ENCODE data around the gene C1orf53. TPM values are rescaled to one million over a fixed set of nuclear protein-coding genes. Genes with fewer than 3 reads are reported as not detected.
"Not testable (repeated sequence)": the region's sequence is repeated elsewhere in the genome, so short reads cannot be mapped to it uniquely, and the experiment has no call there.

The C1orf53 gene
- total and polyA plus RNA-seq, 8 donors: 1.5 to 8.9 (median 3.1) TPM

GRCh38 chr1:197942042-197942441 is 39.6 kb downstream of the C1orf53 start:
- Histone ChIP-seq H3K4me3 (no peak overlapping the region), H3K27ac (no peak overlapping the region), H3K9me3 (no peaks in the 10 kb centered on the region), H3K36me3 (no peaks in the 10 kb centered on the region), H3K27me3 (no peaks in the 10 kb centered on the region), H3K4me1 (no peaks in the 10 kb centered on the region)
- ATAC-seq: no peak
- no peak for DNase-seq
- intact Hi-C loops (cut with DNase I): no loop called here
- no peak for TF ChIP-seq CTCF (IDR thresholded peaks at IDR 0.05)

GRCh38 chr1:197944485-197944884 is 42.1 kb downstream of the C1orf53 start:
- Histone ChIP-seq H3K4me1 (no peaks in the 10 kb centered on the region), H3K36me3 (no peaks in the 10 kb centered on the region), H3K27me3 (no peaks in the 10 kb centered on the region), H3K9me3 (no peaks in the 10 kb centered on the region), H3K4me3 (no peak overlapping the region), H3K27ac (no peak overlapping the region)
- intact Hi-C loops (cut with DNase I): no loop called here
- ATAC-seq (no peak), DNase-seq (no peak)
- no peak for TF ChIP-seq CTCF (IDR thresholded peaks at IDR 0.05)

- Histone ChIP-seq H3K4me3 (no peak overlapping the region), H3K4me1 (no peaks in the 10 kb centered on the region), H3K36me3 (no peaks in the 10 kb centered on the region), H3K27ac (no peak overlapping the region), H3K27me3 (no peaks in the 10 kb centered on the region), H3K9me3 (no peaks in the 10 kb centered on the region)
- TF ChIP-seq CTCF (IDR thresholded peaks at IDR 0.05): no peak
- ATAC-seq (no peak), DNase-seq (no peak)
- intact Hi-C loops (cut with DNase I): no loop called here
These were observed 46.8 kb downstream of the C1orf53 start for GRCh38 chr1:197948926-197949899.

DNA sequence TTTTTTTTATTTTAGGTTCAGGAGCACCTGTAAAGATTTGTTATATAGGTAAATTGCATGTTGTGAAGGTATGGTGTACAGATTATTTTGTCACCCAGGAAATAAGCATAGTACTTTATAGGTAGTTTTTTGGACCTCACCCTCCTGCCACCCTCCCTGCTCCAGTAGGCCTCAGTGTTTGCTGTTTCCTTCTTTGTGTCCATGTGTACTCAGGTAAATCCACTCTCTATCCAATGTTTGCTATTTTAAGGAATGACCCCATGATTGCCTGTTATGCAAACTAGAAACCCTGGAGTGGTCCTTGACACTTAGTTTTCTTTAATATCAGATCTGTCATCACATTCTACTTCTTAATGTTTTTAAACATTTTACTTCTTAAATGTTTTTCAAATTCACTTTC is 48.7 kb downstream of the C1orf53 start:
- DNase-seq: peak in 1 of 4 donors; percentile 25
- intact Hi-C loops (cut with DNase I): no loop called here
- no peaks in the 10 kb centered on the region for H3K27me3 ChIP-seq
- peak; percentile 80 for ATAC-seq
- TF ChIP-seq CTCF (IDR thresholded peaks at IDR 0.05): no peak
- H3K4me3 ChIP-seq: no peak overlapping the region
- no peaks in the 10 kb centered on the region for H3K36me3 ChIP-seq
- peak overlapping the region in 1 of 2 donors; percentile 55 for H3K27ac ChIP-seq
- H3K9me3 ChIP-seq: no peaks in the 10 kb centered on the region
- no peaks in the 10 kb centered on the region for H3K4me1 ChIP-seq

DNA sequence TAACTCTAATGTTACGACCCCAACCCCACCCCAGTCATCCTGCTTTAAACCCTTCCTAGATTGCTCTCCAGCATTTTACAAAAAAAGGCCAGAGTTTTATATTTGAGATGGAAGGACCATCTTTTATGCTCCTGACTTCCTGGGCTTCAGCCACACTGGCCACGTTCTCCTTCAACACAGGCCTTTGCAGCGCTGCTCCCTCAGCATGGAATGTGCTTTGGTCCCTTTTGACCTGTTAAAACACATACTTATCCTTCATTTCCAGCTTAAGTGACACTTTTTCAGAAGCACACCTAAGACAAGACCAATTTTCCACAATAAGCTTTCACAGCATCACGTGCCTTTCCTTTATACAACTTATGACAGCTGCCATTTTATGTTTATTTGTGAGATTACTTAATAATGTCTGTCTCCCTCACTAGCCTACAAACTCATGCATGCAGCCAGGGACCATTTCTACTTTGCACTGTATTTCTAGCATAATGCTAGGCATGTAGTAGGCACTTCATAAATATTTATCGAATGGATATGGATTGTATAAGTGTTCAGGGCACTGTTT is 49.3 kb downstream of the C1orf53 start:
- peak in 1 of 4 donors; percentile 10 for DNase-seq
- TF ChIP-seq CTCF (IDR thresholded peaks at IDR 0.05): no peak
- intact Hi-C loops (cut with DNase I): no loop called here
- no peaks in the 10 kb centered on the region for H3K27me3 ChIP-seq
- H3K4me3 ChIP-seq: no peak overlapping the region
- H3K36me3 ChIP-seq: no peaks in the 10 kb centered on the region
- no peaks in the 10 kb centered on the region for H3K4me1 ChIP-seq
- no peaks in the 10 kb centered on the region for H3K9me3 ChIP-seq
- peak overlapping the region in 1 of 2 donors; percentile 55 for H3K27ac ChIP-seq
- peak; percentile 75 for ATAC-seq

- H3K9me3 ChIP-seq; H3K4me1 ChIP-seq; H3K27ac ChIP-seq; H3K27me3 ChIP-seq; H3K36me3 ChIP-seq; intact Hi-C loops (cut with DNase I); H3K4me3 ChIP-seq; DNase-seq; ATAC-seq: not testable (repeated sequence)
These were observed 51.0 kb downstream of the C1orf53 start for GRCh38 chr1:197953472-197953871.

Data from left lung (tissue), 10 donors.